GM12872 (cell line): Measurements from ENCODE around the gene TEAD1.

ENCODE experiments used
- CTCF ChIP-seq: IDR thresholded peaks from 3 replicates; pipeline ENCODE4 v1.5.1; 2011; ENCODE audit warnings: low read depth, mild to moderate bottlenecking, low read length, moderate library complexity; ENCODE audit not compliant: insufficient read depth

The TEAD1 gene

DNA sequence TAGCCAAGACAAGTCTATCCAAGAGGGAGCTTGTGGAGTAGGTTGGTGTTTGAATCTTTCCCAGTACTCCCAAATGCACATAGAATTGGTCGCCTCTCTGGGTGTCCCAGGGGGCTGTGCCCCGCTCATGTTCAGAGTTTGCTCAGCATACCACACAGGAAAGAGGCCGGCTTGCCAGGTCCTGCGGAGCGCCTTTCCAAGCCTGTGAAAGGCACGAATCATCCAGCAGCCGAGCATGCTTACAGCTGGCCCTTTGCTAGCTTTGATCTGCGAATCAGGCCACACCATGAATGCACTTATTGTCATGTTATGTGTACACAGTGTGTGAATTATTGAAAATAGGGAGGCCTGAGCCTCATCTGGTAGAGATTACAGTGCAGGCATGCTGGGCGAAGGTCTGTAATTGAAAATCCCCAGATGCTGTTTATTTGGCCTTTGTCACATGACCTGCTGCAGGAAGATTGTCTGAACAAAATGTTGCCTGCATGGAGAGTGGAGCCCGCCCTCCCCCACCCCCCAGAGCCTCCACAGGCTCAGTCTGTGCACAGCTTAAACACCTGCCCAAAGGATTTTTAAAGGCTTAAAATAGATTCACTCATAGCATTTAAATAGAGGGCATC lies 171.6 kb downstream of the TEAD1 start:
- no peak for TF ChIP-seq CTCF

- no peak for TF ChIP-seq CTCF
Observed at GRCh38 chr11:12846786-12847615, 172.8 kb downstream of the TEAD1 start.

DNA sequence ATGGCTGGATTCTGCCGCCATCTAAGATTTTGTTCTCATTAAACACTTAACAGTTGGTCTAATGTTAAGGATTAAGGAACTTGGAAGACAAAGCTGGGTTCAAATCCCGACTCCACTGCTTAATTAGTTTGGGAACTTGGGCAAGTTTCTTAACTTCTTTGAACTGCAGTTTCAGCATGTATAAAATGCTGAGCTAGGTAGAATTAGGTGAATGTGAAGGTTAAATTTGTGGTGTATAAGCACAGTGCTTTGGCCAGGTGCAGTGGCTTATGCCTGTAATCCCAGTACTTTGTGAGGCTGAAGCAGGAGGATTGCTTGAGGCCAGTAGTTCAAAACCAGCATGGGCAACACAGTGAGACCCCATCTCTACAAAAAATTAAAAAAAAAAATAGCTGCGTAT lies 174.2 kb downstream of the TEAD1 start:
- no peak for TF ChIP-seq CTCF

- no peak for TF ChIP-seq CTCF
Observed at GRCh38 chr11:12853325-12853651, 179.1 kb downstream of the TEAD1 start.

DNA sequence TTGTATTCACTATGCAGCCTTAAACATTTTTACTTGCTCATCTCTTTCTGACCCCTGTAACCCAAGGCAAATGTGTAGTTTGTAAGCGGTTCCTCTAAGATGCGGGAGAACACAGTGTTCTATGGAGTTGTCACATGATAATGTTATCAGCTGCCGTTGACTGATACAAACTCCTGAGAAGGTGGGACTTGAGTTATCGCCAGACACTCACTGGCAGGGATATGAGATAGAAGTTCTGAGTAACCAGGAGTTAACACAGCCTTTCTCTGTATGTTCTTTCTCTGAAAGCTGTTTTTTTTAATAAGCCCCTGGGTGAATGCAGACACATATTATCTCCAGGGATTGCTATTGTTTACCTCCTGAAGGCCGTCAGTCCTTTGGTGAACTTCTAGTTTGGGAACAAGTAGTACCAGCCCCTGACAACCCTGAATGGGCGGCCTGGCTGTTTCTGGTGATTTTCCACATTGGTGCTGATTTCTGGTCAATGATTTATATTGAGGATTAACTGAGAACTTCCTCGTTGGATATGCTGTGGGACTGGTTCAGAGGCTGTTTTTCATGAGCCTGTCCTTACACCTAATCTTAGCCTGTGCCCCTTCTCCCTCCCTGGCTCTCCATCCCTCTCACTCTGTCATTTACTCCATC lies 179.6 kb downstream of the TEAD1 start:
- no peak for TF ChIP-seq CTCF

- no peak for TF ChIP-seq CTCF
Observed at GRCh38 chr11:12854297-12854661, 180.1 kb downstream of the TEAD1 start.

DNA sequence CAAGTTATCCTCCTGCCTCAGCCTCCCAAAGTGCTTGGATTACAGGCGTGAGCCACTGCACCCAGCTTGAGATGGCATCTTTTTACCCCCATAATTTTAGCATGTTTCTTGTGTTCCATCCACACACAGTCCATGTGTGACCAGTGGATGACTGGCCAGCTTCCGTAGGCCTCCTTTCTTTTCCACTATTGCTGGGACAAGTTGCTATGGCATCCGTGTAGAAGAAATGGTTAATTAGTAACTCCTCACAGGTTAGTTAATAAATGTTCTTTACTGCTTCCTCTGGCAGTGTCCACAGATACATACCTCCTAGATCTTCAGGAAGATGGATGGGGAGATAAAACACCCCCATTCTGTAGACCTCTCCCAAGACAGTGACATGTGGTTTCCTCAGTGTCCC lies 180.6 kb downstream of the TEAD1 start:
- no peak for TF ChIP-seq CTCF
